Fibroblast of lung (primary cell): ENCODE measurements around the gene POLR1A. TPM values are rescaled to one million over a fixed set of nuclear protein-coding genes. Genes with fewer than 3 reads are reported as not detected.

Source experiments
- DNase-seq, 2 donors: peaks; one replicate each; pipeline versions ENCODE4 v3.0.0 to v3.0.0-alpha.2; 2010; ENCODE audit warnings: low read depth in 2 of 2
- H2AFZ ChIP-seq: 2 replicates; pipeline ENCODE4 v1.5.1; 2012; ENCODE audit warnings: low read length, control low read depth, inconsistent platforms
- H3K27ac ChIP-seq: 2 replicates; pipeline ENCODE4 v1.5.1; 2011; ENCODE audit warnings: low read length, control low read depth; ENCODE audit not compliant: insufficient read depth
- H3K27me3 ChIP-seq: 2 replicates; pipeline ENCODE4 v1.5.1; 2011; ENCODE audit warnings: mild to moderate bottlenecking, low read length; ENCODE audit not compliant: control insufficient read depth, insufficient read depth
- H3K36me3 ChIP-seq: 2 replicates; pipeline ENCODE4 v1.5.1; 2011; ENCODE audit warnings: low read length; ENCODE audit not compliant: control insufficient read depth, insufficient read depth
- H3K4me1 ChIP-seq: 2 replicates; pipeline ENCODE4 v1.5.1; 2011; ENCODE audit warnings: low read length; ENCODE audit not compliant: control insufficient read depth, insufficient read depth; ENCODE audit errors: extremely low read depth
- H3K4me2 ChIP-seq: 2 replicates; pipeline ENCODE4 v1.5.1; 2011; ENCODE audit warnings: low read length, control low read depth; ENCODE audit not compliant: insufficient read depth; ENCODE audit errors: extremely low read depth
- H3K4me3 ChIP-seq, 4 experiments: fragments of 200-600 bp in 1 of 4; sonication (generic) in 1 of 4; replicated peaks in 1 of 4; 2 replicates each; pipeline ENCODE4 v1.5.1; 2011 to 2016; ENCODE audit warnings: low read length in 4 of 4, low read depth in 3 of 4, mild to moderate bottlenecking in 3 of 4, control low read depth in 2 of 4, inconsistent platforms in 1 of 4, mixed read lengths in 1 of 4; ENCODE audit not compliant: insufficient read depth in 1 of 4; ENCODE audit errors: control extremely low read depth in 1 of 4
- H3K79me2 ChIP-seq: 2 replicates; pipeline ENCODE4 v1.5.1; 2012; ENCODE audit warnings: mild to moderate bottlenecking, low read length, inconsistent platforms; ENCODE audit not compliant: control insufficient read depth, insufficient read depth
- H3K9ac ChIP-seq: 2 replicates; pipeline ENCODE4 v1.5.1; 2011; ENCODE audit warnings: mild to moderate bottlenecking, low read length, control low read depth; ENCODE audit not compliant: insufficient read depth
- H3K9me3 ChIP-seq: 2 replicates; pipeline ENCODE4 v1.5.1; 2012; ENCODE audit warnings: low read depth, low read length; ENCODE audit not compliant: control insufficient read depth, insufficient read depth
- H4K20me1 ChIP-seq: 2 replicates; pipeline ENCODE4 v1.5.1; 2011; ENCODE audit warnings: low read length; ENCODE audit not compliant: control insufficient read depth, insufficient read depth; ENCODE audit errors: extremely low read depth
- CTCF ChIP-seq, 2 donors: IDR thresholded peaks in 1 of 2; conservative IDR thresholded peaks in 1 of 2; 1 replicate in 1 of 2; 2 replicates in 1 of 2; pipeline ENCODE4 v1.5.1; 2011 to 2012; ENCODE audit warnings: low read length in 2 of 2, control low read depth in 1 of 2, inconsistent platforms in 1 of 2, low read depth in 1 of 2, mild to moderate bottlenecking in 1 of 2
- EZH2 ChIP-seq: IDR thresholded peaks from 2 replicates; pipeline ENCODE4 v1.5.1; 2012; ENCODE audit warnings: low read length, control low read depth, mild to moderate bottlenecking; ENCODE audit errors: missing control alignments
- polyA plus RNA-seq, 2 donors: library from polyadenylated mRNA; depleted of rRNA in 1 of 2; stranded (reverse) in 1 of 2; unstranded in 1 of 2; fragments of >200 nt; gene quantifications; 2 replicates each; pipeline ENCODE4 v1.2.1, GENCODE V29; 2011 to 2012; ENCODE audit warnings: missing spikeins in 1 of 2
- total RNA-seq: library from RNA; depleted of rRNA; stranded (reverse); fragments of >200 nt; gene quantifications from 2 replicates; pipeline ENCODE4 v1.2.1, GENCODE V29; 2014

The POLR1A gene
- total and polyA plus RNA-seq, 2 donors (not counting 1 experiment from before 2014, with no cell fraction given) = 9.4 to 9.9 TPM

GRCh38 chr2:86002375-86002774 lies 103.3 kb downstream of the POLR1A start:
- Histone ChIP-seq H3K79me2 (no peaks in the 10 kb centered on the region), H4K20me1 (no peaks in the 10 kb centered on the region), H3K4me2 (no peak overlapping the region), H3K27me3 (no peaks in the 10 kb centered on the region), H3K4me1 (peaks cover 16% of the 10 kb centered on the region), H3K4me3 (no peak overlapping the region), H3K27ac (no peak overlapping the region), H3K9me3 (no peaks in the 10 kb centered on the region), H3K36me3 (no peaks in the 10 kb centered on the region), H3K9ac (no peak overlapping the region), H2AFZ (no peak overlapping the region)
- TF ChIP-seq CTCF (conservative IDR thresholded peaks at IDR 0.05 in 1 of 2, IDR thresholded peaks at IDR 0.05 in 1 of 2; ENCODE audit: low read depth in 1 of 2, low read length in 2 of 2) = no peak
- no peak for TF ChIP-seq EZH2
- no peak for DNase-seq

GRCh38 chr2:86001326-86001725 lies 104.4 kb downstream of the POLR1A start:
- TF ChIP-seq EZH2 = no peak
- TF ChIP-seq CTCF (conservative IDR thresholded peaks at IDR 0.05 in 1 of 2, IDR thresholded peaks at IDR 0.05 in 1 of 2; ENCODE audit: low read depth in 1 of 2, low read length in 2 of 2) = no peak
- Histone ChIP-seq H3K79me2 (no peaks in the 10 kb centered on the region), H3K4me2 (no peak overlapping the region), H3K9ac (no peak overlapping the region), H3K4me1 (peaks cover 19% of the 10 kb centered on the region), H3K27me3 (no peaks in the 10 kb centered on the region), H3K27ac (no peak overlapping the region), H4K20me1 (no peaks in the 10 kb centered on the region), H2AFZ (no peak overlapping the region), H3K4me3 (no peak overlapping the region), H3K9me3 (no peaks in the 10 kb centered on the region), H3K36me3 (no peaks in the 10 kb centered on the region)
- no peak for DNase-seq

GRCh38 chr2:86000938-86001312 lies 104.8 kb downstream of the POLR1A start:
- no peaks in the 10 kb centered on the region for H3K36me3 ChIP-seq
- DNase-seq = no peak
- H4K20me1 ChIP-seq = no peaks in the 10 kb centered on the region
- H3K9ac ChIP-seq = no peak overlapping the region
- no peaks in the 10 kb centered on the region for H3K27me3 ChIP-seq
- TF ChIP-seq CTCF (conservative IDR thresholded peaks at IDR 0.05 in 1 of 2, IDR thresholded peaks at IDR 0.05 in 1 of 2; ENCODE audit: low read depth in 1 of 2, low read length in 2 of 2) (no peak), EZH2 (no peak)
- no peak overlapping the region for H3K4me2 ChIP-seq
- no peak overlapping the region for H2AFZ ChIP-seq
- H3K4me3 ChIP-seq = no peak overlapping the region
- H3K4me1 ChIP-seq = peaks cover 19% of the 10 kb centered on the region
- no peaks in the 10 kb centered on the region for H3K9me3 ChIP-seq
- no peaks in the 10 kb centered on the region for H3K79me2 ChIP-seq
- H3K27ac ChIP-seq = no peak overlapping the region
